Astrocyte (in vitro differentiated cells and primary cell): Measurements from ENCODE around the gene DDO. TPM values are rescaled to one million over a fixed set of nuclear protein-coding genes. Genes with fewer than 3 reads are reported as not detected.

Source experiments
- DNase-seq: peaks from one replicate; pipeline ENCODE4 v3.0.0-alpha.2; 2010; ENCODE audit warnings: low read depth
- FAIRE-seq: peaks from 2 replicates; lab custom pipeline; 2011; peaks lifted over from hg19 to GRCh38; lab: Jason Lieb, UNC
- H2AFZ ChIP-seq: 2 replicates; pipeline ENCODE4 v1.6.0; 2012; ENCODE audit warnings: low read depth, low read length, inconsistent platforms
- H3K27ac ChIP-seq: 2 replicates; pipeline ENCODE4 v1.5.1; 2011; ENCODE audit warnings: low read depth, low read length, inconsistent platforms
- H3K27me3 ChIP-seq: 2 replicates; pipeline ENCODE4 v1.6.0; 2011; ENCODE audit warnings: low read length, inconsistent platforms; ENCODE audit not compliant: insufficient read depth
- H3K36me3 ChIP-seq: 2 replicates; pipeline ENCODE4 v1.5.1; 2011; ENCODE audit warnings: low read length, inconsistent platforms; ENCODE audit not compliant: insufficient read depth
- H3K4me1 ChIP-seq: 2 replicates; pipeline ENCODE4 v1.5.1; 2011; ENCODE audit warnings: low read length, inconsistent platforms; ENCODE audit not compliant: insufficient read depth
- H3K4me2 ChIP-seq: 2 replicates; pipeline ENCODE4 v1.6.0; 2012; ENCODE audit warnings: low read length, inconsistent platforms
- H3K4me3 ChIP-seq: 2 replicates; pipeline ENCODE4 v1.5.1; 2011; ENCODE audit warnings: low read depth, mild to moderate bottlenecking, low read length, inconsistent platforms; ENCODE audit not compliant: insufficient read depth
- H3K79me2 ChIP-seq: 2 replicates; pipeline ENCODE4 v1.6.0; 2012; ENCODE audit warnings: mild to moderate bottlenecking, low read length, inconsistent platforms; ENCODE audit not compliant: insufficient read depth
- H3K9ac ChIP-seq: 2 replicates; pipeline ENCODE4 v1.6.0; 2012; ENCODE audit warnings: mild to moderate bottlenecking, low read length, inconsistent platforms
- H3K9me3 ChIP-seq: 2 replicates; pipeline ENCODE4 v1.5.1; 2012; ENCODE audit warnings: low read depth, mild to moderate bottlenecking, low read length, inconsistent platforms; ENCODE audit not compliant: insufficient read depth
- H4K20me1 ChIP-seq: 2 replicates; pipeline ENCODE4 v1.6.0; 2012; ENCODE audit warnings: low read length, inconsistent platforms; ENCODE audit not compliant: insufficient read depth
- H3K27ac Mint-ChIP-seq: one replicate; pipeline ENCODE4 v1.8.0; 2021; ENCODE audit warnings: mild to moderate bottlenecking, mixed read lengths; ENCODE audit not compliant: unreplicated experiment
- H3K27me3 Mint-ChIP-seq: one replicate; pipeline ENCODE4 v1.8.0; 2021; ENCODE audit warnings: low read depth, mixed read lengths; ENCODE audit not compliant: unreplicated experiment
- H3K36me3 Mint-ChIP-seq: one replicate; pipeline ENCODE4 v1.8.0; 2021; ENCODE audit warnings: low read depth, mixed read lengths; ENCODE audit not compliant: unreplicated experiment
- H3K4me1 Mint-ChIP-seq: one replicate; pipeline ENCODE4 v1.8.0; 2021; ENCODE audit warnings: low read depth, mixed read lengths; ENCODE audit not compliant: unreplicated experiment
- H3K4me3 Mint-ChIP-seq: one replicate; pipeline ENCODE4 v1.8.0; 2021; ENCODE audit warnings: mild to moderate bottlenecking, moderate library complexity, mixed read lengths; ENCODE audit not compliant: unreplicated experiment
- H3K9me3 Mint-ChIP-seq: one replicate; pipeline ENCODE4 v1.8.0; 2021; ENCODE audit warnings: mild to moderate bottlenecking, mixed read lengths; ENCODE audit not compliant: unreplicated experiment
- CTCF ChIP-seq: IDR thresholded peaks from 2 replicates; pipeline ENCODE4 v1.5.1; 2011; ENCODE audit warnings: low read depth, mild to moderate bottlenecking, inconsistent platforms, low read length, moderate library complexity; ENCODE audit not compliant: insufficient read depth
- EZH2 ChIP-seq: IDR thresholded peaks from 2 replicates; pipeline ENCODE4 v1.6.1; 2012; ENCODE audit warnings: mild to moderate bottlenecking, low read length, inconsistent platforms; ENCODE audit not compliant: insufficient read depth
- total RNA-seq: library from RNA; stranded (reverse); gene quantifications from 2 replicates; pipeline ENCODE4 v1.2.1, GENCODE V29; 2021

The DDO gene
- total RNA-seq, 1 donor from 2014 or later, result not detected

GRCh38 chr6:110357298-110357663 lies 58.1 kb downstream of the DDO start:
- no peak overlapping the region for H3K27ac Mint-ChIP-seq
- Histone ChIP-seq H3K4me2 (peak overlapping the region; percentile 81), H3K4me1 (no peaks in the 10 kb centered on the region), H4K20me1 (no peaks in the 10 kb centered on the region), H3K79me2 (no peaks in the 10 kb centered on the region), H3K9ac (no peak overlapping the region), H3K27me3 (peaks cover 39% of the 10 kb centered on the region), H3K9me3 (no peaks in the 10 kb centered on the region), H3K4me3 (peak overlapping the region; percentile 30), H3K36me3 (no peaks in the 10 kb centered on the region), H2AFZ (peak overlapping the region; percentile 62), H3K27ac (no peak overlapping the region)
- H3K9me3 Mint-ChIP-seq, result peaks cover 5% of the 10 kb centered on the region
- TF ChIP-seq CTCF, result no peak
- H3K27me3 Mint-ChIP-seq, result peaks cover 26% of the 10 kb centered on the region
- FAIRE-seq, result no peak
- H3K36me3 Mint-ChIP-seq, result no peaks in the 10 kb centered on the region
- H3K4me3 Mint-ChIP-seq, result peak overlapping the region; percentile 83
- peaks cover 17% of the 10 kb centered on the region for H3K4me1 Mint-ChIP-seq
- no peak for DNase-seq

- Histone ChIP-seq H3K4me3 (no peak overlapping the region), H3K27me3 (peaks cover 39% of the 10 kb centered on the region), H4K20me1 (no peaks in the 10 kb centered on the region), H3K79me2 (no peaks in the 10 kb centered on the region), H2AFZ (no peak overlapping the region), H3K36me3 (no peaks in the 10 kb centered on the region), H3K4me1 (no peaks in the 10 kb centered on the region), H3K4me2 (no peak overlapping the region), H3K9me3 (no peaks in the 10 kb centered on the region), H3K27ac (no peak overlapping the region), H3K9ac (no peak overlapping the region)
- Mint-ChIP-seq H3K27me3 (peaks cover 26% of the 10 kb centered on the region), H3K4me3 (peak overlapping the region; percentile 75), H3K9me3 (peaks cover 5% of the 10 kb centered on the region), H3K27ac (no peak overlapping the region), H3K36me3 (no peaks in the 10 kb centered on the region), H3K4me1 (peaks cover 17% of the 10 kb centered on the region)
- FAIRE-seq, result no peak
- no peak for DNase-seq
- TF ChIP-seq EZH2, result no peak
- no peak for TF ChIP-seq CTCF
Observed at GRCh38 chr6:110356778-110357177, 58.6 kb downstream of the DDO start.

- Histone ChIP-seq H4K20me1 (no peaks in the 10 kb centered on the region), H3K4me2 (no peak overlapping the region), H3K27me3 (peaks cover 32% of the 10 kb centered on the region), H3K4me3 (no peak overlapping the region), H2AFZ (no peak overlapping the region), H3K36me3 (no peaks in the 10 kb centered on the region), H3K9ac (no peak overlapping the region), H3K4me1 (no peaks in the 10 kb centered on the region), H3K79me2 (no peaks in the 10 kb centered on the region), H3K9me3 (no peaks in the 10 kb centered on the region), H3K27ac (no peak overlapping the region)
- peak overlapping the region; percentile 49 for H3K27ac Mint-ChIP-seq
- peaks cover 26% of the 10 kb centered on the region for H3K27me3 Mint-ChIP-seq
- FAIRE-seq (no peak), DNase-seq (no peak)
- peaks cover 17% of the 10 kb centered on the region for H3K4me1 Mint-ChIP-seq
- H3K9me3 Mint-ChIP-seq, result no peaks in the 10 kb centered on the region
- H3K36me3 Mint-ChIP-seq, result no peaks in the 10 kb centered on the region
- no peak for TF ChIP-seq CTCF
- no peak for TF ChIP-seq EZH2
- no peak overlapping the region for H3K4me3 Mint-ChIP-seq
Observed at GRCh38 chr6:110355727-110356126, 59.6 kb downstream of the DDO start.
